ENCODE results near the gene FGD5.
A peak's percentile ranks its signal among the peaks of the same experiment; 100 is the strongest.

FGD5 gene

GRCh38 chr3:14843321-14843720 is 24.6 kb downstream of the FGD5 start:
- Histone ChIP-seq H3K27ac (ENCODE audit: low read depth, low read length) (no peak overlapping the region), H3K4me3 (ENCODE audit: low read length) (no peak overlapping the region), H3K36me3 (ENCODE audit: control insufficient read depth, insufficient read depth, low read length) (no peaks in the 10 kb centered on the region), H3K4me1 (ENCODE audit: control insufficient read depth, insufficient read depth, low read length) (no peaks in the 10 kb centered on the region), H3K27me3 (ENCODE audit: control insufficient read depth, insufficient read depth, low read length) (no peaks in the 10 kb centered on the region), H3K9ac (ENCODE audit: low read length) (no peak overlapping the region)

- no peaks in the 10 kb centered on the region for H3K27me3 ChIP-seq (ENCODE audit: control insufficient read depth, insufficient read depth, low read length)
- H3K4me3 ChIP-seq (ENCODE audit: low read length): no peak overlapping the region
- H3K27ac ChIP-seq (ENCODE audit: low read depth, low read length): no peak overlapping the region
- H3K9ac ChIP-seq (ENCODE audit: low read length): no peak overlapping the region
- no peaks in the 10 kb centered on the region for H3K36me3 ChIP-seq (ENCODE audit: control insufficient read depth, insufficient read depth, low read length)
- no peaks in the 10 kb centered on the region for H3K4me1 ChIP-seq (ENCODE audit: control insufficient read depth, insufficient read depth, low read length)
Observed at GRCh38 chr3:14844386-14845170, 25.8 kb downstream of the FGD5 start.

DNA sequence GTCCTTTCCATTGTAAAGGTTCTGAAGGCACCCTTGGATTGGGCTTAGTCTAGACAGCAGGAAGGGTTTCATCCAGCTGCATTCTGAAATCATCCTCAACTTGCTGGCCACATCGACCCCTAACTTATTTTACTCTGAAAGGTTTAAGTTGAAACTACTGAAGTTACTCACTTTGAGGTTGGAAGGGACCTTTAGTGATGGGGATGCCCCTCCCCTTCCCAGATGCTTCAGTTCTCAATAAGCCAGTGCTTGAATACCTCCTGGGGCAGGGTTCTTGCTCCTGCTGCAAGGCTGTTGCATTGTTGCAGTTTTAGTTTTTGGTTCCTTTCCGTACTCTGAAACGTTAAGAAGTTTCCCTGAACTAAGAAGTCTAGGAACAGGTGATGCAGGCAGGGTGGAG is 26.4 kb downstream of the FGD5 start:
- Histone ChIP-seq H3K9ac (ENCODE audit: low read length) (no peak overlapping the region), H3K4me3 (ENCODE audit: low read length) (no peak overlapping the region), H3K27me3 (ENCODE audit: control insufficient read depth, insufficient read depth, low read length) (no peaks in the 10 kb centered on the region), H3K36me3 (ENCODE audit: control insufficient read depth, insufficient read depth, low read length) (no peaks in the 10 kb centered on the region), H3K27ac (ENCODE audit: low read depth, low read length) (no peak overlapping the region), H3K4me1 (ENCODE audit: control insufficient read depth, insufficient read depth, low read length) (no peaks in the 10 kb centered on the region)

GRCh38 chr3:14845826-14846225 is 27.1 kb downstream of the FGD5 start:
- H3K9ac ChIP-seq (ENCODE audit: low read length): no peak overlapping the region
- no peaks in the 10 kb centered on the region for H3K36me3 ChIP-seq (ENCODE audit: control insufficient read depth, insufficient read depth, low read length)
- H3K4me1 ChIP-seq (ENCODE audit: control insufficient read depth, insufficient read depth, low read length): no peaks in the 10 kb centered on the region
- no peaks in the 10 kb centered on the region for H3K27me3 ChIP-seq (ENCODE audit: control insufficient read depth, insufficient read depth, low read length)
- H3K4me3 ChIP-seq (ENCODE audit: low read length): no peak overlapping the region
- no peak overlapping the region for H3K27ac ChIP-seq (ENCODE audit: low read depth, low read length)

DNA sequence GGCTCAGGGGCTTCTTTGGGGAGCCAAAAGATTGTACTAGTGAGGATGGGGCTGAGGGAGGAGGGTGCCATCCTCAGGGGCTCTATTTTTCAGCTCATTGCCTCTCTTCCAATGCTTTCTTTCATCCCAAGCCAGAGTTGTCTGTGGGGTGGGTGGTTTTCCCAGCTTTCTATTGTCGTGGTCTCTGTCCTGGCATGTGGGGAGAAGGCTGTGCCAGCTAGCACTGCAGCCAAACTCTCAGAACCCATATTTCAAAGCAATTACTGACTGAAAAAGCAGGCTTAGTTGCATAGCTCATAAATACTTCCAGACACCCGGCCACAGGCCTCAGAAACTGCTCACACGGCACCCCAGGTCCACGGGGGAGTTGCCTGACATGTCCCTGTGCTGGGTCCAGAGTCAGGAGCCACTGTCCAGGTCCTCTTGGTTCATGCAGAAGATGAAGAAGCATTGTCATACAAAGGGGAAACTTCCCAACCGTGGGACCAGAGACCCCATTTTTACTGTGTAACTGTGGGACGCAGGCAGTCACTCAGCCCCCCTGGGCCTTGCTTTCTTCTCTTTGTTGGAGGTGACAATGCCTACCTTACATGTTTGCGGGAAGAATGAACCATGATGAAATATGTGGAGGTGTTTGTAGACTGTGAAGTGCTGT is 27.6 kb downstream of the FGD5 start:
- H3K4me1 ChIP-seq (ENCODE audit: control insufficient read depth, insufficient read depth, low read length): no peaks in the 10 kb centered on the region
- H3K27ac ChIP-seq (ENCODE audit: low read depth, low read length): no peak overlapping the region
- no peaks in the 10 kb centered on the region for H3K36me3 ChIP-seq (ENCODE audit: control insufficient read depth, insufficient read depth, low read length)
- H3K27me3 ChIP-seq (ENCODE audit: control insufficient read depth, insufficient read depth, low read length): no peaks in the 10 kb centered on the region
- no peak overlapping the region for H3K4me3 ChIP-seq (ENCODE audit: low read length)
- no peak overlapping the region for H3K9ac ChIP-seq (ENCODE audit: low read length)

DNA sequence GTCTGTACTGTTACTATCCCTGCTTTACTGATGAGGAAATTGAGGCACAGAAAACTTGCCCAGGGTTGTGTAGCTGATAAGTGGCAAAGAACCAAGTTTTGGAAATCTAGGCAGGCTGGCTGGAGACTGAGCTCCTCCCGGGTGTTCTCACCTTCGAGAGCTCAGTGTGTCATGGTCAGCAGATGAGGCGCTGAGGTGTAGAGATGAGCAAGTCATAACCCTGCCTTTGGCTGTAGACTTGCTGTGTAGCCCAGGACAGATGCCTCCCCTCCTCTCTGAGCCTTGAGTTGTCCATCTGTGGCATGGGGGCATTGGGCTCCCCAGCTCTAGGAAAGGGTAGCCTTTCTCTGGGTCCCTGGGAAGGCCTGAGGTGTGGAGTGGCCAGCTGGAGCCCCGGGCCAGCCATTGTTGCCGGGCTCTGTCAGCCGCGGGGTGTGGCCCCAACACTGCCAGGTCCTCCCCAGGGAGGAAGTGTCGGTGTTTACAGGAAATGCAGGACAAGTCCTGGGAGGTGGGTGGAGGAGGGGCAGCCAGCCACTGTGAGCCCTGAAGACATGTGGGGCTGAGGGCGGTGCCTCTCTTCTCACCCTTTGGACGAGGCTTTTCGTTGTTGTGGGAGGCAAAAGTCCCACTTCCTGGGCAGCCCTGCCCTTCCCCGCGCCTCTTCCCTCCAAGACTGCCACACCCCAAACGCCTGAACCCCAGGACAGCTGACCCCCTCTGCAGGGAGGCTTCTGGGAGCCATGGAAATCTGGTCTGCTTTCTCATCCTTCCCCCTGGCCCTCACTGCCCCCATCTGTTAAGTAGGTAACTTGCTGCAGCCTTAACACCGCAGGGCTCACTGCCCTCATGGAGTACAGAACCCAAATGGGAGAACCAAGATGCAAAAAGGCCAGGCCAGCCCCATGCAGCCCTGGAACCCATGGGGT is 29.1 kb downstream of the FGD5 start:
- no peak overlapping the region for H3K9ac ChIP-seq (ENCODE audit: low read length)
- no peaks in the 10 kb centered on the region for H3K27me3 ChIP-seq (ENCODE audit: control insufficient read depth, insufficient read depth, low read length)
- no peak overlapping the region for H3K27ac ChIP-seq (ENCODE audit: low read depth, low read length)
- no peaks in the 10 kb centered on the region for H3K4me1 ChIP-seq (ENCODE audit: control insufficient read depth, insufficient read depth, low read length)
- no peaks in the 10 kb centered on the region for H3K36me3 ChIP-seq (ENCODE audit: control insufficient read depth, insufficient read depth, low read length)
- H3K4me3 ChIP-seq (ENCODE audit: low read length): no peak overlapping the region

- Histone ChIP-seq H3K36me3 (ENCODE audit: control insufficient read depth, insufficient read depth, low read length) (no peaks in the 10 kb centered on the region), H3K27ac (ENCODE audit: low read depth, low read length) (no peak overlapping the region), H3K4me3 (ENCODE audit: low read length) (no peak overlapping the region), H3K27me3 (ENCODE audit: control insufficient read depth, insufficient read depth, low read length) (no peaks in the 10 kb centered on the region), H3K4me1 (ENCODE audit: control insufficient read depth, insufficient read depth, low read length) (no peaks in the 10 kb centered on the region), H3K9ac (ENCODE audit: low read length) (no peak overlapping the region)
Observed at GRCh38 chr3:14848906-14849305, 30.1 kb downstream of the FGD5 start.

DNA sequence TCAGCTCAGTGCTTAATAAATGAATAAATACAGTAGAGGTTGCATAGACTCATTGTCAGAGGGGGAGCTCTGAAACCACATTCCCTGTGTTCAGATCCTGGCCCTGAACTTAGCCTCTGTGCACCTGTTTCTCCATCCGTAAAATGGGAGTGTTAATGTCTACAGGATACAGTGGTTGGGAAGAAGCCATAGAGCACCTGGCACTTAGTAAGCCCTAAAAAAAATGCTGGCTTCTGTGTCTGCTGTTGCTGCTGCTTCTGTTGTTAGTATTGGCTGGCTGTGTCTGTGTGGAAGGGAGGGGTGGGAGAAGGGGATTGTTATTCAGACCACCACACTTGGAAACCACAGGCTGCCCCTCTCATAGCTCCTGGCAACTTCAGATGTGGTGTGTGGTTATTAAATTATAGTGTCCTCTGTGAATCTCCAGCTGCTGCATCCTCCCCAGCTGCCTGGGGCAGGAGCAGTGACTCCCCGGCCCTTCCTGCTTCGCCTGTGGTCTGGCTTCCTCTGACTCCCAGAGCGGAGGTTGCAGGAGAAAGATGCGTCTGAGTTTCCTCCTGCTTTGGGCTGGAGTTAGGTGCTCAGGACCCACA is 31.0 kb downstream of the FGD5 start:
- Histone ChIP-seq H3K9ac (ENCODE audit: low read length) (no peak overlapping the region), H3K27me3 (ENCODE audit: control insufficient read depth, insufficient read depth, low read length) (no peaks in the 10 kb centered on the region), H3K4me1 (ENCODE audit: control insufficient read depth, insufficient read depth, low read length) (no peaks in the 10 kb centered on the region), H3K4me3 (ENCODE audit: low read length) (no peak overlapping the region), H3K27ac (ENCODE audit: low read depth, low read length) (no peak overlapping the region), H3K36me3 (ENCODE audit: control insufficient read depth, insufficient read depth, low read length) (no peaks in the 10 kb centered on the region)

DNA sequence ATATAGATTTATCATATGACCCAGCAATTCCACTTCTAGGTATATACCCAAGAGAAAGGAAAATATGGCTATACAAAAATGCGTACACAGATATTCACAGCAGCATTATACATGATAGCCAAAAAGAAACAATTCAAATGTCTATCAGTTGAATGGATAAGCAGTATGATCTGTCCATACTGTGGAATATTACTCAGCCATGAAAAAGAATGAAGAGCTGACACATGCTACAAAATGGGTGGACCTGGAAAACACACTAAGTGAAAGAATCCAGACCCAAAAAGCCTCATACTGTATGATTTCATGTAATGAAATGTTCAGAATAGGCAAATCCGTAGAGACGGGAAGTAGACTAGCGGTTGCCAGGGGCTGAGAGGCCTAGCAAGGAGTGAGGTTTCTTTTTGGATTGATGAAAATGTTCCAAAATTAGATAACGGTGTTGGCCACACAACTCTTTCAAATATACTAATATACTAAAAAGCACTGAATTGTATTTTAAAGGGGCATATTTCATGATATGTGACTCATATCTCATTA is 33.4 kb downstream of the FGD5 start:
- H3K36me3 ChIP-seq (ENCODE audit: control insufficient read depth, insufficient read depth, low read length): no peaks in the 10 kb centered on the region
- H3K4me3 ChIP-seq (ENCODE audit: low read length): no peak overlapping the region
- no peak overlapping the region for H3K9ac ChIP-seq (ENCODE audit: low read length)
- no peaks in the 10 kb centered on the region for H3K27me3 ChIP-seq (ENCODE audit: control insufficient read depth, insufficient read depth, low read length)
- no peak overlapping the region for H3K27ac ChIP-seq (ENCODE audit: low read depth, low read length)
- no peaks in the 10 kb centered on the region for H3K4me1 ChIP-seq (ENCODE audit: control insufficient read depth, insufficient read depth, low read length)

- Histone ChIP-seq H3K9ac (ENCODE audit: low read length) (no peak overlapping the region), H3K4me3 (ENCODE audit: low read length) (no peak overlapping the region), H3K36me3 (ENCODE audit: control insufficient read depth, insufficient read depth, low read length) (no peaks in the 10 kb centered on the region), H3K4me1 (ENCODE audit: control insufficient read depth, insufficient read depth, low read length) (no peaks in the 10 kb centered on the region), H3K27ac (ENCODE audit: low read depth, low read length) (peak overlapping the region; percentile 52), H3K27me3 (ENCODE audit: control insufficient read depth, insufficient read depth, low read length) (no peaks in the 10 kb centered on the region)
Observed at GRCh38 chr3:14852717-14853116, 34.0 kb downstream of the FGD5 start.

DNA sequence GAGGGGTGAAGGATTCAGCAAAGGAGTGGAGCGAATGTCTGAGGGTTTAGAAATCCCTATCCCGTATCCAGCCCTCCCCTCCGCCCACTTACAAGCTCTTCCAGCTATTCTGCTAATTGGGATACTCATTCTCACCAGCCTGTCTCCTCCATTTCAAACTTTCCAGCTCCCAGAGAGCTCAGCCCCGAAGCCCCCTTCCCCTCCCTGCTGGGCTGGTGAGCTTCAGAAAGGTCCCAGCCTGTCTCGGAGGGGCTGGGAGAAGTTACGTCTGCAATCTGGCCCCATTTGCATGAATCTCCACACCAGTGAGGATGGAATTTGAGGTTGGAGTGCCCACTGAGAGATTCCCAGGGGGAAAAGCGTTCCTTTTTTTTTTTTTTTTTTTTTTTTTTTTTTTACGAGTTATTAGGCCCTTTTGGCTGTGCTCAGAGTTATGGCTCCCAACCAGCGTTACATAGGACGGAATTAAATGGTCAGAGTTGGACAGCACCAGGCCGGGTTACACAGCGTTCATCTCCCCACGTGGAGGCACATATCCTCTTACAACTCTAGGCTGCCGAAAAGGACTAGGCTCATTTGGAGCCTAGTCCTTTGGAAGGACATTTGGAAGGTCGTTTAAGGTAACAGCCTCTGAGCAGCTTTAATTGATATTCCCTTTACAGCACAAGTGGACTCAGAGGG is 34.6 kb downstream of the FGD5 start:
- no peak overlapping the region for H3K9ac ChIP-seq (ENCODE audit: low read length)
- no peak overlapping the region for H3K4me3 ChIP-seq (ENCODE audit: low read length)
- no peaks in the 10 kb centered on the region for H3K36me3 ChIP-seq (ENCODE audit: control insufficient read depth, insufficient read depth, low read length)
- H3K27ac ChIP-seq (ENCODE audit: low read depth, low read length): peak overlapping the region; percentile 52
- no peaks in the 10 kb centered on the region for H3K27me3 ChIP-seq (ENCODE audit: control insufficient read depth, insufficient read depth, low read length)
- no peaks in the 10 kb centered on the region for H3K4me1 ChIP-seq (ENCODE audit: control insufficient read depth, insufficient read depth, low read length)
